HEK293 (cell line): ENCODE results near the gene SPECC1L.

ENCODE experiments used
- CTCF ChIA-PET: fragments of 350-600 bp; formaldehyde crosslinking; extraction: SDS; loops from one replicate; lab custom pipeline; 2021; ENCODE audit warnings: antibody characterized with exemption; lab: Yijun Ruan, JAX
- POLR2A ChIA-PET: fragments of 300-600 bp; formaldehyde crosslinking; extraction: SDS; loops from one replicate; lab custom pipeline; 2020; ENCODE audit warnings: antibody characterized with exemption, inconsistent platforms; lab: Yijun Ruan, JAX
- H3K27ac ChIP-seq: fragments of 200-500 bp; sonication (Bioruptor generic); 2 replicates; pipeline ENCODE4 v1.5.1; 2014; ENCODE audit warnings: low read depth, low read length, control low read depth, inconsistent platforms; ENCODE audit errors: extremely low read depth
- H3K36me3 ChIP-seq, 2 experiments: fragments of 200-500 bp in 1 of 2; sonication (Bioruptor generic) in 1 of 2; 1 replicate in 1 of 2; 2 replicates in 1 of 2; pipeline ENCODE4 v1.5.1; 2014 to 2017; ENCODE audit warnings: inconsistent platforms in 2 of 2, low read length in 2 of 2; ENCODE audit not compliant: control insufficient read depth in 2 of 2, insufficient read depth in 1 of 2
- H3K4me1 ChIP-seq: fragments of 200-500 bp; sonication (Bioruptor generic); 2 replicates; pipeline ENCODE4 v1.5.1; 2014; ENCODE audit warnings: mild to moderate bottlenecking, low read length, inconsistent platforms; ENCODE audit not compliant: control insufficient read depth, insufficient read depth
- H3K4me3 ChIP-seq: 2 replicates; pipeline ENCODE4 v1.5.1; 2011; ENCODE audit warnings: low read depth, mild to moderate bottlenecking, control low read depth, low read length, moderate library complexity
- H3K9me3 ChIP-seq: fragments of 200-500 bp; sonication (Bioruptor generic); 2 replicates; pipeline ENCODE4 v1.5.1; 2014; ENCODE audit warnings: low read depth, low read length, inconsistent platforms; ENCODE audit not compliant: control insufficient read depth, insufficient read depth
- GLIS2 ChIP-seq: fragments of 450-650 bp; formaldehyde crosslinking; IDR thresholded peaks from 2 replicates; pipeline ENCODE4 v1.5.1; 2016; ENCODE audit warnings: missing biosample characterization, missing genetic modification characterization
- HOXD13 ChIP-seq: sonication (generic); formaldehyde crosslinking; IDR thresholded peaks from 2 replicates; pipeline ENCODE4 v1.8.0; 2022; ENCODE audit warnings: missing genetic modification reagents, borderline replicate concordance
- OVOL3 ChIP-seq: fragments of 450-650 bp; formaldehyde crosslinking; IDR thresholded peaks from 2 replicates; pipeline ENCODE4 v1.5.1; 2016; ENCODE audit warnings: missing biosample characterization, missing genetic modification characterization
- SCRT2 ChIP-seq: fragments of 450-650 bp; formaldehyde crosslinking; IDR thresholded peaks from 2 replicates; pipeline ENCODE4 v1.5.1; 2016; ENCODE audit warnings: missing biosample characterization, missing genetic modification characterization
- WT1 ChIP-seq: fragments of 450-650 bp; formaldehyde crosslinking; IDR thresholded peaks from 2 replicates; pipeline ENCODE4 v1.5.1; 2016; ENCODE audit warnings: missing biosample characterization, missing genetic modification characterization
- ZBTB8A ChIP-seq: fragments of 450-650 bp; formaldehyde crosslinking; IDR thresholded peaks from 2 replicates; pipeline ENCODE4 v1.5.1; 2016; ENCODE audit warnings: missing biosample characterization, missing genetic modification characterization
- ZNF114 ChIP-seq: fragments of 450-650 bp; formaldehyde crosslinking; IDR thresholded peaks from 2 replicates; pipeline ENCODE4 v1.5.0; 2017; ENCODE audit warnings: missing biosample characterization, missing genetic modification characterization
- ZNF175 ChIP-seq: fragments of 450-650 bp; formaldehyde crosslinking; IDR thresholded peaks from 2 replicates; pipeline ENCODE4 v1.5.1; 2016; ENCODE audit warnings: missing biosample characterization, missing genetic modification characterization
- ZNF292 ChIP-seq: fragments of 450-650 bp; formaldehyde crosslinking; IDR thresholded peaks from 2 replicates; pipeline ENCODE4 v1.5.1; 2016; ENCODE audit warnings: low read depth, missing biosample characterization, missing genetic modification characterization, borderline replicate concordance
- ZNF394 ChIP-seq: fragments of 450-650 bp; formaldehyde crosslinking; IDR thresholded peaks from 2 replicates; pipeline ENCODE4 v1.5.1; 2016; ENCODE audit warnings: missing biosample characterization, missing genetic modification characterization, mild to moderate bottlenecking, moderate library complexity, borderline replicate concordance
- ZNF416 ChIP-seq: fragments of 450-650 bp; formaldehyde crosslinking; IDR thresholded peaks from 2 replicates; pipeline ENCODE4 v1.5.1; 2016; ENCODE audit warnings: missing biosample characterization, missing genetic modification characterization
- ZNF473 ChIP-seq: fragments of 450-650 bp; formaldehyde crosslinking; IDR thresholded peaks from 2 replicates; pipeline ENCODE4 v1.5.1; 2017; ENCODE audit warnings: missing biosample characterization, missing genetic modification characterization
- ZNF510 ChIP-seq: fragments of 450-650 bp; formaldehyde crosslinking; IDR thresholded peaks from 2 replicates; pipeline ENCODE4 v1.5.1; 2018; ENCODE audit warnings: mild to moderate bottlenecking, missing genetic modification characterization, missing biosample characterization; ENCODE audit not compliant: insufficient replicate concordance
- ZNF514 ChIP-seq: fragments of 450-650 bp; formaldehyde crosslinking; IDR thresholded peaks from 2 replicates; pipeline ENCODE4 v1.5.1; 2016; ENCODE audit warnings: missing biosample characterization, missing genetic modification characterization
- ZNF560 ChIP-seq: fragments of 450-650 bp; formaldehyde crosslinking; IDR thresholded peaks from 2 replicates; pipeline ENCODE4 v1.5.1; 2017; ENCODE audit warnings: missing biosample characterization, missing genetic modification characterization, borderline replicate concordance
- ZNF677 ChIP-seq: fragments of 450-650 bp; IDR thresholded peaks from 2 replicates; pipeline ENCODE4 v1.5.0; 2018; ENCODE audit warnings: missing biosample characterization, mild to moderate bottlenecking, missing genetic modification characterization, moderate library complexity
- ZNF701 ChIP-seq: fragments of 450-650 bp; formaldehyde crosslinking; IDR thresholded peaks from 2 replicates; pipeline ENCODE4 v1.5.1; 2016; ENCODE audit warnings: missing biosample characterization, missing genetic modification characterization
- ZNF776 ChIP-seq: fragments of 450-650 bp; formaldehyde crosslinking; IDR thresholded peaks from 2 replicates; pipeline ENCODE4 v1.5.0; 2017; ENCODE audit warnings: missing biosample characterization, missing genetic modification characterization, borderline replicate concordance
- TF ChIP-seq, protein P1 (sequence below): fragments of 450-650 bp; IDR thresholded peaks from 2 replicates; pipeline ENCODE4 v1.5.1; 2018; ENCODE audit warnings: missing biosample characterization, missing genetic modification characterization
- TF ChIP-seq, protein P2 (sequence below): fragments of 450-650 bp; formaldehyde crosslinking; optimal IDR thresholded peaks from 2 replicates; pipeline ENCODE3; 2016; ENCODE audit warnings: missing biosample characterization, mild to moderate bottlenecking, missing genetic modification characterization
- TF ChIP-seq, protein P3 (sequence below): fragments of 450-650 bp; formaldehyde crosslinking; IDR thresholded peaks from 2 replicates; pipeline ENCODE4 v1.5.1; 2017; ENCODE audit warnings: missing biosample characterization, missing genetic modification characterization

SPECC1L gene

DNA sequence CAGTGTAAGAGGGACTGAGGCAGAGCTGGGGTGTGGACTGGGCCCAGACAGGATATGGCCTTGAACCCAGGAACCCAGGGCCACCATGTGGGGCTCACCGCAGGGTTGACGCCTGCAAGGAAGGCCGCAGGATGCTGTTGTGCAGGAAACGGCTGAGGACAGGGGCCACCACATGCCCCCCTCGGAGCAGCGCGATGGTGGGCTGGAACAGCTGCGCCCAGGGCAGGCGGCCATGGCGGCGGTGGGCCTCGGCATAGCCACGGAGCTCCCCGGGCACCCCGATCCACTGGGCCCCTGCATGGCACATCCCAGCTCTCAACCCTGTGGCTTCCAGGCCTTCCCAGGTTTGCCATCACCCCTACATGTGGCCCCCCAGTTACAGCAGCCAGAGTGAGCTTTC lies 37.9 kb upstream of the SPECC1L start:
- ChIA-PET POLR2A (no interaction called here), CTCF (interaction anchor here (0.6 to 1.1 kb wide), 3 partner anchors 8 to 220 kb away, joined by 3 to 4 read pairs (median 3); no protein-coding TSS in a partner anchor)
- no peaks in the 10 kb centered on the region for H3K9me3 ChIP-seq
- H3K27ac ChIP-seq: no peak overlapping the region
- TF ChIP-seq ZNF701 (tag by site-specific recombination) (no peak), GLIS2 (tag by site-specific recombination) (no peak), ZNF416 (no peak), ZNF292 (no peak), ZBTB8A (tag by site-specific recombination) (no peak), ZNF114 (tag by site-specific recombination) (no peak), WT1 (tag by site-specific recombination) (no peak), ZNF677 (tag by site-specific recombination) (no peak), HOXD13 (CRISPR knock-in tag) (no peak), ZNF514 (no peak), ZNF394 (no peak)
- TF ChIP-seq, protein P1, sequence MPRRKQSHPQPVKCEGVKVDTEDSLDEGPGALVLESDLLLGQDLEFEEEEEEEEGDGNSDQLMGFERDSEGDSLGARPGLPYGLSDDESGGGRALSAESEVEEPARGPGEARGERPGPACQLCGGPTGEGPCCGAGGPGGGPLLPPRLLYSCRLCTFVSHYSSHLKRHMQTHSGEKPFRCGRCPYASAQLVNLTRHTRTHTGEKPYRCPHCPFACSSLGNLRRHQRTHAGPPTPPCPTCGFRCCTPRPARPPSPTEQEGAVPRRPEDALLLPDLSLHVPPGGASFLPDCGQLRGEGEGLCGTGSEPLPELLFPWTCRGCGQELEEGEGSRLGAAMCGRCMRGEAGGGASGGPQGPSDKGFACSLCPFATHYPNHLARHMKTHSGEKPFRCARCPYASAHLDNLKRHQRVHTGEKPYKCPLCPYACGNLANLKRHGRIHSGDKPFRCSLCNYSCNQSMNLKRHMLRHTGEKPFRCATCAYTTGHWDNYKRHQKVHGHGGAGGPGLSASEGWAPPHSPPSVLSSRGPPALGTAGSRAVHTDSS (tag by site-specific recombination): no peak
- TF ChIP-seq, protein P2, sequence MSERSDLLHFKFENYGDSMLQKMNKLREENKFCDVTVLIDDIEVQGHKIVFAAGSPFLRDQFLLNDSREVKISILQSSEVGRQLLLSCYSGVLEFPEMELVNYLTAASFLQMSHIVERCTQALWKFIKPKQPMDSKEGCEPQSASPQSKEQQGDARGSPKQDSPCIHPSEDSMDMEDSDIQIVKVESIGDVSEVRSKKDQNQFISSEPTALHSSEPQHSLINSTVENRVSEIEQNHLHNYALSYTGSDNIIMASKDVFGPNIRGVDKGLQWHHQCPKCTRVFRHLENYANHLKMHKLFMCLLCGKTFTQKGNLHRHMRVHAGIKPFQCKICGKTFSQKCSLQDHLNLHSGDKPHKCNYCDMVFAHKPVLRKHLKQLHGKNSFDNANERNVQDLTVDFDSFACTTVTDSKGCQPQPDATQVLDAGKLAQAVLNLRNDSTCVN (tag by site-specific recombination): no peak
- TF ChIP-seq, all 188 proteins: peak for 0
- Histone ChIP-seq H3K4me1 (no peaks in the 10 kb centered on the region), H3K4me3 (no peak overlapping the region), H3K36me3 (no peaks in the 10 kb centered on the region)

GRCh38 chr22:24233235-24233634 lies 37.4 kb upstream of the SPECC1L start:
- CTCF ChIA-PET: interaction anchor here (0.6 to 0.9 kb wide), 2 partner anchors 220 to 249 kb away, joined by 3 read pairs; no protein-coding TSS in a partner anchor

GRCh38 chr22:24233816-24234215 lies 36.8 kb upstream of the SPECC1L start:
- no peak for TF ChIP-seq ZNF175 (tag by site-specific recombination)
- peak; percentile 37; the same call in 1 of the 2 replicates for TF ChIP-seq SCRT2
- TF ChIP-seq, all 188 proteins: peak for 1
- H3K9me3 ChIP-seq: no peaks in the 10 kb centered on the region
- H3K36me3 ChIP-seq: no peaks in the 10 kb centered on the region
- CTCF ChIA-PET: interaction anchor here (0.9 kb wide), 1 partner anchor 249 kb away, joined by 3 read pairs; no protein-coding TSS in a partner anchor
- H3K4me3 ChIP-seq: no peak overlapping the region
- no peak overlapping the region for H3K27ac ChIP-seq
- no peaks in the 10 kb centered on the region for H3K4me1 ChIP-seq
- POLR2A ChIA-PET: no interaction called here

More at GRCh38 chr22:24233235-24233634, 37.4 kb upstream of the SPECC1L start:
- Histone ChIP-seq H3K9me3 (no peaks in the 10 kb centered on the region), H3K4me3 (no peak overlapping the region), H3K36me3 (no peaks in the 10 kb centered on the region), H3K4me1 (no peaks in the 10 kb centered on the region), H3K27ac (no peak overlapping the region)
- TF ChIP-seq ZNF473 (tag by site-specific recombination) (no peak), ZNF560 (tag by site-specific recombination) (no peak), ZNF510 (tag by site-specific recombination) (no peak), OVOL3 (tag by site-specific recombination) (no peak), ZNF776 (tag by site-specific recombination) (no peak)
- TF ChIP-seq, protein P3, sequence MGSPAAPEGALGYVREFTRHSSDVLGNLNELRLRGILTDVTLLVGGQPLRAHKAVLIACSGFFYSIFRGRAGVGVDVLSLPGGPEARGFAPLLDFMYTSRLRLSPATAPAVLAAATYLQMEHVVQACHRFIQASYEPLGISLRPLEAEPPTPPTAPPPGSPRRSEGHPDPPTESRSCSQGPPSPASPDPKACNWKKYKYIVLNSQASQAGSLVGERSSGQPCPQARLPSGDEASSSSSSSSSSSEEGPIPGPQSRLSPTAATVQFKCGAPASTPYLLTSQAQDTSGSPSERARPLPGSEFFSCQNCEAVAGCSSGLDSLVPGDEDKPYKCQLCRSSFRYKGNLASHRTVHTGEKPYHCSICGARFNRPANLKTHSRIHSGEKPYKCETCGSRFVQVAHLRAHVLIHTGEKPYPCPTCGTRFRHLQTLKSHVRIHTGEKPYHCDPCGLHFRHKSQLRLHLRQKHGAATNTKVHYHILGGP (tag by site-specific recombination): no peak
- POLR2A ChIA-PET: no interaction called here
